ENCODE results near the gene TARS3. TPM values are rescaled to one million over a fixed set of nuclear protein-coding genes. Genes with fewer than 3 reads are reported as not detected.
"Not testable (repeated sequence)": the region's sequence is repeated elsewhere in the genome, so short reads cannot be mapped to it uniquely, and the experiment has no call there.

TARS3 gene
- total RNA-seq, 1 donor from 2014 or later, result 27.3 TPM

DNA sequence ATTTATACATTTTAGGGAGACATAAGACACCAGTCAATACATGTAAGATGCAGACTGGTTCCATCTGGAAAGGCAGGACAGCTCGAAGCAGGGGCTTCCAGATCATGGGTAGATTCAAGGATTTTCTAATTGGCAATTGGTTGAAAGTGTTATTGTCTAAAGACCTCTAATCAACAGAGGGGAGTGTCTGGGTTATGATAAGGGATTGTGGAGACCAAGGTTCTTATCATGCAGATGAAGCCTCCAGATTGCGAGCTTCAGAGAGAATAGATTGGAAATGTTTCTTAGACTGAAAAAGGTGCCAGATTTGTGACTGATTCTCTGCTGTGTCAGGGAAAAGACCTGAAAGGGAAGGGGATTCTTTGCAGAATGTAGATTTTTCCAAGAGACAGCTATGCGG is 87.2 kb downstream of the TARS3 start:
- intact Hi-C loops (cut with DNase I), result loop anchor here (10.0 kb wide), 1 partner anchor 132 kb away; no protein-coding TSS in a partner anchor

DNA sequence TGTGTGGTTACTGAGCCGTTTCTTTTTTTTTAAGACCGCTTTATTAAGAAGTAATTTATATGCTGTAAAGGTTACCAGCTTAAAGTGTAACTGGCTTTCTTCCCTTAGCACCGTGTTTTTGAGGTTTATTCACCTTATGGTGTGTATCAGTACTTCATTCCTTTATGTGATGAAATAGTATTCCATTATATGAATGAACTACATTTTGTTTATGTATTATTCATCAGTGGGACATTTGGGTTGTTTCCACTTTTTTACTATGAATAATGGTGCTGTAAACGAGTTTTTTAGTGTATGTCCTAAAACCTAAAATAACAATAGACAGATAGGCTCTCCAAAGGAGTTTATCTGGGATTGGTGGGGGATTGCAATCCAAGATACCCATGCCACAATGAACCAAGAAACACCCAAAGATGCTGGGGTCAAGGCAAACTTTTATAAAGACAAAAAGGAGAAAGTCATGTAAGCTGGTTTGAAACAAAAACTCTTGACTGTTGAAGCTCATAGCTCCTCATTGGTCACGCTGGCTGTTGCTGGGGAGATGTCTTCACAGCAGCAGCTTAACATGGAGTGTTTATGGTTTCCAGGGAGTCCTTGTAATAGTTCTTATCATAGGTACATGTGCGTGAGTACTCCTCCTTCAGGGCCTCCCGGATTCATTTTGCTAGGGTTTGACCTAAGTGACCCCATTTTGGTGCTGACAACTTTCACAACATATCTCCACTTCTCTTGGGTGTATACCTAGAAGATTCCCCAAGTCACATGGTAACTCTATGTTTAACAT is 88.1 kb downstream of the TARS3 start:
- no peak for DNase-seq (ENCODE audit: low spot score)
- intact Hi-C loops (cut with DNase I), result loop anchor here (10.0 kb wide), 1 partner anchor 131 kb away; no protein-coding TSS in a partner anchor

More for the DNA sequence above, 87.2 kb downstream of the TARS3 start:
- DNase-seq (ENCODE audit: low spot score), result no peak

DNA sequence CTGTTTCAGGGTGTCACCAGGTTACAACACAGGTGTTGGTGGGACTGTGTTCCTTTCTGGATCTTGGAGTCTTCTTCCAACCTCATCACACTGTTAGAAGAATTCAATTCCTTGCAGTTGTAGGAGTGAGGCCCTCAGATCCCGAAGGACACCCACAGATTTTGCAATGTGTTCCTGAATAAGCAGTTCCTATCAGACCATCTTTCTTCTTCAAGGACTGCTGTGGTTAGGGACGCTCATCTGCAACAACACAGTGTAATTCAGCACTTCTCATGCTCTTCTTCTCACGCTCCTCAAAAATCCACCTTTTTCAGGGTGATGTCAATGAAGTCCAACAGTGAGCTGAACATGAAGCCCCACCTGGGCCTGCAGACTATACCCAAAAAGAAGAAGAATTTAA is 90.9 kb downstream of the TARS3 start:
- intact Hi-C loops (cut with DNase I), result loop anchor here (10.0 kb wide), 1 partner anchor 129 kb away; no protein-coding TSS in a partner anchor
- no peak for DNase-seq (ENCODE audit: low spot score)

DNA sequence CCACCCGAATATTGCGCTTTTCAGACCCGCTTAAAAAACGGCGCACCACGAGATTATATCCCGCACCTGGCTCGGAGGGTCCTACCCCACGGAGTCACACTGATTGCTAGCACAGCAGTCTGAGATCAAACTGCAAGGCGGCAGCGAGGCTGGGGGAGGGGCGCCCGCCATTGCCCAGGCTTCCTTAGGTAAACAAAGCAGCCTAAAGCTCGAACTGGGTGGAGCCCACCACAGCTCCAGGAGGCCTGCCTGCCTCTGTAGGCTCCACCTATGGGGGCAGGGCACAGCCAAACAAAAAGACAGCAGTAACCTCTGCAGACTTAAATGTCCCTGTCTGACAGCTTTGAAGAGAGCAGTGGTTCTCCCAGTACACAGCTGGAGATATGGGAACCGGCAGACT is 97.5 kb downstream of the TARS3 start:
- intact Hi-C loops (cut with DNase I), result not testable (repeated sequence)

DNA sequence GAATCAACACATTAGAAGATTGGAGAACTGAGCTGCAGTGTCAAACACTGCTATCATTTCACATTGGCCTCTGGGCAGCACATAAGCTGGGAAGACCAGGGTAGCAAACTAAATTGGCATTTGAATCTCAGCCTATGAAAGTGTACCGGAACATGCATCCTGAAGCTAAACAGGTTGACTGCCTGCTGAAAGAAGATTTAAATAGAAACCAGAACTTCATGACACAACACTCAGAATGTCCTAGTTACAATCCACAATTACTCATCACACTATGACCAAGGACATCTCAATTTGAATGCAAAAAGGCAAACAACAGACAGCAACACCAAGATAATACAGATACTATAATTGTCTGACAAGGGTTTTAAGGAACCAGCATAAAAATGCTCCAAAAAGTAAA is 98.3 kb downstream of the TARS3 start:
- intact Hi-C loops (cut with DNase I), result no loop called here
- no peak for DNase-seq (ENCODE audit: low spot score)

More for the DNA sequence above, 97.5 kb downstream of the TARS3 start:
- DNase-seq (ENCODE audit: low spot score), result not testable (repeated sequence)

DNA sequence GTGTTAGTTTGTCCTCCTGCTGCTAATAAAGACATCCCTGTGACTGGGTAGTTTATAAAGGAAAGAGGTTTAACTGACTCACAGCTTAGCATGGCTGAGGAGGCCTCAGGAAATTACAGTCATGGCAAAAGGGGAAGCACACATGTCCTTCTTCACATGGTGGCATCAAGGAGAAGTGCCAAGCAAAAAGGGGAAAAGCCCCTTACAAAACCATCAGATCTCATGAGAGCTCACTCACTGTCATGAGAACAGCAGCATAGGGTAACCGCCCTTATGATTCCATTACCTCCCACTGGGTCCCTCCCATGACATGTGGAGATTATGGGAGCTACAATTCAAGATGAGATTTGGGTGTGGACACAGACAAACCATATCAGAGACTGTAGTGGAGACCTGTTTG is 99.1 kb downstream of the TARS3 start:
- intact Hi-C loops (cut with DNase I), result no loop called here
- DNase-seq (ENCODE audit: low spot score), result no peak

DNA sequence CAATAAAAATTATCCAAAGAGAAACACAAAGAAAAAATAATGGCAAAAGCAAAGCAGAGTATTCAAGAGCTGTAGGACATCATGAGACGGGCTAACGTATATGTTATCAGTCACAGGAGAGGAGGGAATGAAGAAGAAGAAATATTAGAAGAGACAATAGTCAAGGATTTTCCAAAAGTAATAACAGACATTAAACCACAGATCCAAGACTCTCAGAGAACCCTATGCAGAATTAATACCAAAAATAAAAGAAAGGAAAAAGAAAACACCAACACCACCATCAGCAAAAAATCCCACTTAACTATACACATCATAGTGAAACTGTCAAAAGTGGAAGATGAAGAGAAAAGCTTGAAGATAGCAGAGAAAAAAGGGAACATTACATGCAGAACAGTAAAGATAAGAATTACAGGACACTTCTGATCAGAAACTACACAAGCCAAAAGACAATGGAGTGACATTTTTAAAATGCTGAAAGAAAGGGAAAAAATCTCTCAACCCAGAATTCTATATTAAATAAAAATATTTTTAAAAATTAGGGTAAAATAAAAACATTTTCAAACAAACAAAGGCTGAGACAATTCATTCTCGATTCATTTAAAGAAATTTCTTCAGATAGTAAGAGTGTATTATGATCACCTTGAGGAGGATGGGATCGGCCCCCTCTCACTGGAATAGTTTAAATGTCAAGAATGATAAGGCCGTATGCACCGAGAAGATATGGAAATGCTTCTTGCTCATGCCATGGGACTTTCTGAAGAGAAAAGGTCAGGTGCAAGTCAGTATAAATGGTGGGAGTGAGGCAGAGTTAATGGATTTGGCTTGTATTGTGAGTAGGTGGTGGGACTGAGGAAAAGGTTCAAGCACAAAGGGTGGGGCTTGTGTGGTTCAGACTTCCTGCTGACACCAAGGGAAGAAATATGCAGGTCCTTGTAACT is 100.6 kb downstream of the TARS3 start:
- intact Hi-C loops (cut with DNase I), result no loop called here
- DNase-seq (ENCODE audit: low spot score), result no peak

DNA sequence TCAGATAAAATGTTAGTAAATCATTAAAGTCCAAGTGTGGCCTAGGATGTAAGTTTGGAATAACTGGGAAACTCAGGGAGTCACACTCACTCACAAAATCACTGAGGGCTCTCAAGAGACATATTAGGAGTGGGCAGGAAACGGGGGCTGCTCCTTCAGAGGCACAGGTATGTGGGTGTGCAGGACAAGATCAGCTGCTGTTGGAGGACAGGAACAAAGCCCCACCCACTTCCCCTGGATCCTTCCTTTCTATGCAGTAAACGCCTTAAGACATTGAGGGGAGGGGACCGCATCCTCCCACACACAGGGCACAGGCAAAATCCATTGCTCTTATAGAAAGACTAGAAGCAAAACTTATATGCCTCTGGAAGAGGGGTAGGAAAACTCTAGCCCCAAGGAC is 102.3 kb downstream of the TARS3 start:
- DNase-seq (ENCODE audit: low spot score), result no peak
- intact Hi-C loops (cut with DNase I), result no loop called here

DNA sequence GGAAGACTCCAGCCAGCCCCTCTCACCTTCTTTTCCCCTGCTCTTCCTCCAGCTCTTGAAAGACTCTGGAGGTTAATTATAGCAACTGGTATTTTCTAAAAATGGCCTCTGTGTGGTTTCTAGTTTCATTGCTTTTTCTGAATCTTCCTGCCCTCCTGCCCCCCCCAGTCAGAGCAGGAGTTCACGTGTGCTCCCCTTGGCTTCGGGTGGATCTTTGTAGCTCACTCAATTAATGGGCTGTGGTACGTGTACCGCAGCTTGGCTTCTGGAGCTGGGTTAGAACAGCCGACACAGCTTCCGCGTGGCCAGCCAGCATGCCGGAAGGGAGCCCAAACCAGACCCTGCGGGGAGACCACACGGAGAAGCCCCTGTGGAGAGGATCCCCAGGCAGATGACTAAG is 103.6 kb downstream of the TARS3 start:
- intact Hi-C loops (cut with DNase I), result no loop called here
- no peak for DNase-seq (ENCODE audit: low spot score)

DNA sequence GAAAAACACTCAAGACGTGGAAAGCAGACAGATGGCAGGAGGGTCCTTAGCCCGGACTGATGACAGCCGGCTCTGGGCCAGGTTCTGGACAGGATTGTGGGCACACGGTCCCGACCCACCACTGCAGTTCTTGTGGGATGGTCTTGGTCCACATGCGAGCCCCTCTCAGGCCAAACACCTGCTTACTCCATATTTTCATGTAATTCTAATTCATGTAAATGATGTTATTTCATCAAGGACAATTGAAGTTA is 104.7 kb downstream of the TARS3 start:
- DNase-seq (ENCODE audit: low spot score), result no peak
- intact Hi-C loops (cut with DNase I), result loop anchor here (5.0 kb wide), 1 partner anchor 167 kb away; no protein-coding TSS in a partner anchor

DNA sequence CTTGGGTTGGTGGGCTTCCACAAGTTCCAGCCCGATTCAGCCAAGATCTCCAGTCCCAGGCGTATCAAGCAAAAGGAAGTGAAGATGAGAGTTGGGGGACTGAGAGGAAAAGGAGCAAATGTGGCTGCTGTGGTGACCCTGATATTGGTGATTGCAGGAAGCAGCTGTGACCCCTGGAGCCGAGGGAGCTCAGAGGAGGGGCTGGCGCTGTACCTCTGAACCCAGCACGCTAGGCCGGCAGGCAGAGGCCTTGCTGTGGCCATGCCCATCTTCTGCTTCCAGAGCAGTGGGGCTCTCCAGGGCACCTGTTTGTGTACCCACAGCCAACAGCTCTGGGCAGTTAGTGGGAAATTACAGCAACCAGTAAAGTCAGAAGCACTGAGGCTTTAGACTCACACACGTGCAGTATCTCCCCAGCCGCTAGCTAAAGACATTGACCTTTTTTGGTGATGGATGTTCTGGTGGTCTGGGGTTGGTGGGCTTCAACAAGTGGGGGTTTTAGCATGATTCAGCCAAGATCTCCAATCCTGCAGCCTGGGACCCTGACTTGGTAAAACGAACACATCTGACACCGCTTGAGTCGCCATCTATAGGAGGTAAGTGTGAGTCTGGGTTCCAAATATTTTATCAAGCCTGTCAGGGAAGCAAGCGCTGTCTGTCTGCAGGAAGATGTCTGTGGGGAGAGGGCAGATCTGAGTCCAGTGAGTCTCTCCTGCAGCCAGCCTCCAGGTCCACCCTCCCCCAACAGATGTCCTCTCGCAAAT is 105.2 kb downstream of the TARS3 start:
- intact Hi-C loops (cut with DNase I), result loop anchor here (5.0 kb wide), 1 partner anchor 167 kb away; no protein-coding TSS in a partner anchor
- DNase-seq (ENCODE audit: low spot score), result no peak

DNA sequence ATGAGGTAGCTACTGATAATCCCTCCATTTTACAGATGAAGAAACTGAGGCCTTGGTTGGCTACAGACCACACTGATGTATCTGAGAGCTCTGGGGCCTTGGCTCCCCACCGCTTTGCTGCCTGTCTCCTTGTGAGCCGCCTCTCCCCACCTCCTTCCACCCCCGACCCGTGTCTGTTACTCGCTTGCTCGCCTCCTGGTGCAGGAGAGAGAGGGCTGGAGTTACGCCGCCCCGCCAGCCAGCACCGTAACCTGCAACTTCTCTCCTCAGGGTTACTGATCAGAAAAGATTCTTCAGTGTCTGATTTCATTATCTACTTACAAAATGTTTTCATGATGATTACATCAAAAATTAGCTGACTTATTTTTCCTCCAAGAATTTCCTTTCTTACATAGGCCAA is 106.2 kb downstream of the TARS3 start:
- DNase-seq (ENCODE audit: low spot score), result no peak
- intact Hi-C loops (cut with DNase I), result loop anchor here (5.0 kb wide), 1 partner anchor 166 kb away; no protein-coding TSS in a partner anchor

DNA sequence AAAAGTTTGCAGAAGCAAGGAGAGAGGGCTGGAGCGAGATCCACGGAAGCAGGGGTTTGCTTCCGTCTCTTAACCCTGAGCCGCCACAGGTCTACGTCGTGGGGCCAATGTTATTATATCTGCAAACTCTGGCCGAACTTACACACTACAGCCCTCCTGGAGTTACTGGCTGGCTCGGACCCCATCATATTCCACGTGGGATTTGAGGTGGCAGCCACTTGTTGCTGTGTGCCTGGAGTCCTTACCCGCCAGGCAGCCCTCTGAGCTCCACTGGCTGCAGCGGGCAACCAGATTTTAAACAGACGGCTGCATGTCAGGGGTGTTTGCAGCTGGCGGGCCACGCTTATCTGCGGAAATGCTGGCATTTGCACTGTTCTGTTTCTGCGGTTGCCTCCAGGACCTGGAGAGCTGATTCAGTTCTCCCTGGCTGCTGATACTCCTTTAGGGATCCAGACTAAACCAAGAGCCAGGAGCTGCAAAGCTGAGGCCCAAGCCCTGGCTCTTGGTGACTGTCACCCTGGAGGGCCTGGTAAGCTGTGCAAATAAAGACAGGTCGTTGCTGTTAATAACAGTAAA is 106.8 kb downstream of the TARS3 start:
- intact Hi-C loops (cut with DNase I), result loop anchor here (5.0 kb wide), 1 partner anchor 165 kb away; no protein-coding TSS in a partner anchor
- peak; percentile 67 for DNase-seq (ENCODE audit: low spot score)

DNA sequence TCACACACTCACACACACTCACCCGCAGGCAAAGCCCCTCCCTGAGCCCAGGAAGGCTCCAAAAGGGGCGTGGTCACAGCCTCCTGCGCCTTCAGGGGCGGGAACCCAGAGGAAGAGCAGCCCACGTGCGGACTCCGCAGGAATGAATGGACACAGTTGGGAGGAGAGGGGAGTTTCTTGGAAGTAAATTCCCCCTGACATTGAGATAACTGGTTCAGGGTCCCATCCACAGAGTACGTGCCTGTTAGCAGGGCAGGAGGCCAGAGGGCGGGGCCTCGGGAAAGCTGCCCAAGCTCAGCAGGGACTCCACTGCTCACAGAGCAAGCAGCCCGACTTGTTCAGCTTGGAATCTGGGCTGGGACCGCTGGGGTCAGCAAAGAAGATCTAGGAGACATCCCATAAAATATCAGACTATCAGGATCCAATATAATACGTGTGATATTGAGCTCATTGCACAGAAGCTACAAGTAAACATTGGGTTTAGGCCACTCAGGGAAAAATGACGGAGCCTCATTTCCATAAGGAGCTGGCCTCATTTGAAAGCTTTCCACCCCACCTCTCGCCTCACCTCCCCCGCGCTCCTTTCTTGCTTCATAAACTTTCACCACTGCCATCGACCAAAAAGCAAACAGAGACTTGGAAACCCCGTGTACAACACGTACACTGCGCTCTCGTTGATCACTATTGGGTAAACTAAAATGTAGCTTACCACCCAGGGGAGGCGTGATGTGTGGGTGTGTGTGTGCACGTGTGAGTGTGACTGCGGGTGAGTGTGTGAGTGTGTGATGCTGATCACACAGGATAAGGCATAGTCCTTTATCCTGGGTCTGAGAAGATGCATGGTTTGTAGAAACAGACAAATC is 108.1 kb downstream of the TARS3 start:
- peak; percentile 77 for DNase-seq (ENCODE audit: low spot score)
- intact Hi-C loops (cut with DNase I), result loop anchor here (5.0 kb wide), 1 partner anchor 164 kb away; no protein-coding TSS in a partner anchor

DNA sequence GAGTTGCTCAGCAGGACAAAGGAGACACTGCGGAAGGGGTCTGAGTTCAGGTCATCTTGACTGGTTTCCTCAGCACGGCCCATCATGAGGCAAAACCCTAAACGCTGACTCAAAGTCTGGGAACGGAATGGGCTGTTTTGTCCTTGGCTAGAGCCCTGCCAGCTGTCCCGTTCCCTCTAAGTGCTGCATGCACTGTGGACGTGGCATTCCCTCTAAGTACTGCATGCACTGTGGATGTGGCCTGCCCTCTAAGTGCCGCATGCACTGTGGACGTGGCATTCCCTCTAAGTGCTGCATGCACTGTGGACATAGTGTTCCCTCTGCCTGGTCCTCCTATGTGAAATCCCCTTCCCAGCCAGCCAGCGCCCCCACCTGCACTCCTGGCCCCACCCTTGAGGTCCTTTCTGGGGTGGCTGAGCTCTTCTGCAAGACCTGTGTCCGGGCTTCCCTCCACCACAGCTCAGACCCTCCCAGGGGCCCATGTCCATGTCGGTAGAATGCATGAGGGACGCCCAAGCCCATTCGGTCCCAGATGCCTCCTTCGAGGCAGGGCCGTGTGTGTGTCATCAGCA is 108.8 kb downstream of the TARS3 start:
- intact Hi-C loops (cut with DNase I), result loop anchor here (5.0 kb wide), 1 partner anchor 163 kb away; no protein-coding TSS in a partner anchor
- DNase-seq (ENCODE audit: low spot score), result no peak

DNA sequence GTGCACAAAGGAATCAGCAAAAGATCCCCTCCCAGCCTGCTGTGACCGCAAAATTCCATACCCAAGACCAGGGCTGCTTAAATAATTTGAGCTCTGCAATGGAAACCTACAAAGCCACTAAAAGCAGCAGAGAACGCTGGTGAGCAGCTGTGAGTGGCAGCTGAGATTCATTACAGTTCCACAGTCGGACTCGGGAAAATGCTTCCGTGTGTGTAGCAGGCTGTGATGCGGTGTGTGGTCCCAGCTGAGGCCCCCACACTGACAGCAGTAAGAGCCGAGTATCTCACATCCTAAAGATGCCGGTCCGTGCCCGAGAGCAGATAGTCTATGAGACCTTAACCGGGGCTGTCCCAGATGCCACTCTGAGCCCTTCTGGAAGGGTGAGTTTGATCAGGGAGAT is 109.5 kb downstream of the TARS3 start:
- intact Hi-C loops (cut with DNase I), result loop anchor here (5.0 kb wide), 1 partner anchor 162 kb away; no protein-coding TSS in a partner anchor
- no peak for DNase-seq (ENCODE audit: low spot score)

DNA sequence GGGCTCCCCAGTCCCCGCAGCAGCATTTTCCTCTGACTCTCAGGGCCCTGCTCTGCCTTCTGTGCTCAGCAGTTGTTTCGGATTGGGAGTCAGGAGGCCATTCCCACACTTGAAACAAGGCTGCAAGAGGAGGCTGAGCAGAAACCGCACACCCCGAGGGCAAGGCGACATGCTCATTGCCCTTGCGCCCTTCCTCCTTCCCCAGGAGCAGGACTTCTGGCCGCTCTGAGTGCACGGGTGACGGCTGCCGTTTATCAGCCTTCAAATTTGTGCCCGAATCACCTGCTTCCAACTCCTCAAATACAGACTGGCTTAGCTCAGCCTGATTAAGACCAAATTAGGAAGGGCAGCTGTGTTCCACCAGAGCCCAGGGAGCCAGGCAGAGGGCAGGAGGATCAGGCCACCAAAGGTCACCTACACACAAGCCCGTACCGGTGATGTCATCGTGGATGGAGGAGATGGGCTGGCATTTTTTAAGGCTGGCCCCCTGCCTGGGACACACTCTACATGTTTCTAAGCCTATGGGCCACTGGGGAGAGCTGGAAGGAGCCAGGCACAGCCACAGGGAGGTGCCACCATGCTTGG is 110.2 kb downstream of the TARS3 start:
- DNase-seq (ENCODE audit: low spot score), result no peak
- intact Hi-C loops (cut with DNase I), result no loop called here
